HG03060 (cell line): ENCODE measurements around the gene SPEM1.
A peak's percentile ranks its signal among the peaks of the same experiment; 100 is the strongest.

Experiments
- ATAC-seq: cut with Tn5 transposase; IDR thresholded peaks from one replicate; pipeline ENCODE4 v1.9.1; 2021; ENCODE audit warnings: low read depth, moderate number of reproducible peaks; ENCODE audit not compliant: unreplicated experiment

Gene SPEM1

GRCh38 chr17:7419819-7420610 is at the start of gene SPEM1:
Gene SPEM1 (plus strand): TSS chr17:7420324. CDS start chr17:7420385, 61 bp downstream.
- ATAC-seq = no peak

- ATAC-seq = no peak
These were observed 49.3 kb upstream of the SPEM1 start for GRCh38 chr17:7370853-7371252.

GRCh38 chr17:7374353-7374752 is 45.8 kb upstream of the SPEM1 start:
- no peak for ATAC-seq

GRCh38 chr17:7379134-7379533 is 41.0 kb upstream of the SPEM1 start:
- no peak for ATAC-seq

- no peak for ATAC-seq
These were observed 39.8 kb upstream of the SPEM1 start for GRCh38 chr17:7380321-7380720.

- no peak for ATAC-seq
These were observed 39.1 kb upstream of the SPEM1 start, which contains the start of gene TNK1 for GRCh38 chr17:7380855-7381683. Gene TNK1 (plus strand): TSS chr17:7381089. CDS start chr17:7382927, 1,838 bp downstream.

GRCh38 chr17:7382901-7383300 is 37.2 kb upstream of the SPEM1 start:
- no peak for ATAC-seq

- no peak for ATAC-seq
These were observed 36.8 kb upstream of the SPEM1 start for GRCh38 chr17:7383371-7383741.

- no peak for ATAC-seq
These were observed 36.2 kb upstream of the SPEM1 start for GRCh38 chr17:7383742-7384488.

GRCh38 chr17:7384489-7385081 is 35.5 kb upstream of the SPEM1 start:
- no peak for ATAC-seq

GRCh38 chr17:7388856-7389255 is 31.3 kb upstream of the SPEM1 start:
- ATAC-seq = no peak

GRCh38 chr17:7389924-7390910 is 29.9 kb upstream of the SPEM1 start:
- no peak for ATAC-seq

GRCh38 chr17:7391307-7391706 is 28.8 kb upstream of the SPEM1 start:
- ATAC-seq = no peak

- no peak for ATAC-seq
These were observed 27.2 kb upstream of the SPEM1 start for GRCh38 chr17:7392696-7393612.

GRCh38 chr17:7393613-7394451 is 26.3 kb upstream of the SPEM1 start:
- peak; percentile 17 for ATAC-seq

- ATAC-seq = peak; percentile 44
These were observed 25.5 kb upstream of the SPEM1 start, which contains the start of gene PLSCR3 for GRCh38 chr17:7394452-7395191. Gene PLSCR3 (minus strand): TSS chr17:7394525. CDS start chr17:7394110, 415 bp downstream.

GRCh38 chr17:7396147-7396546 is 24.0 kb upstream of the SPEM1 start:
- ATAC-seq = no peak
